ENCODE data around the gene IRF3.

The IRF3 gene

GRCh38 chr19:49615861-49616260 lies 49.8 kb downstream of the IRF3 start:
- no peaks in the 10 kb centered on the region for H3K9me3 ChIP-seq (ENCODE audit: control insufficient read depth, insufficient read depth, low read length)
- H3K4me1 ChIP-seq (ENCODE audit: control insufficient read depth, insufficient read depth, low read length): no peaks in the 10 kb centered on the region
- no peak overlapping the region for H3K9ac ChIP-seq (ENCODE audit: low read depth, low read length)
- H3K36me3 ChIP-seq (ENCODE audit: control insufficient read depth, insufficient read depth, low read length): peaks cover 38% of the 10 kb centered on the region
- no peaks in the 10 kb centered on the region for H3K27me3 ChIP-seq (ENCODE audit: control insufficient read depth, insufficient read depth, low read length)
- H3K4me3 ChIP-seq (ENCODE audit: low read depth, low read length): no peak overlapping the region

GRCh38 chr19:49614096-49614833 lies 51.4 kb downstream of the IRF3 start:
- Histone ChIP-seq H3K27me3 (ENCODE audit: control insufficient read depth, insufficient read depth, low read length) (no peaks in the 10 kb centered on the region), H3K9ac (ENCODE audit: low read depth, low read length) (no peak overlapping the region), H3K36me3 (ENCODE audit: control insufficient read depth, insufficient read depth, low read length) (peaks cover 40% of the 10 kb centered on the region), H3K4me1 (ENCODE audit: control insufficient read depth, insufficient read depth, low read length) (no peaks in the 10 kb centered on the region), H3K9me3 (ENCODE audit: control insufficient read depth, insufficient read depth, low read length) (no peaks in the 10 kb centered on the region), H3K4me3 (ENCODE audit: low read depth, low read length) (no peak overlapping the region)

GRCh38 chr19:49613374-49613773 lies 52.3 kb downstream of the IRF3 start:
- no peaks in the 10 kb centered on the region for H3K4me1 ChIP-seq (ENCODE audit: control insufficient read depth, insufficient read depth, low read length)
- H3K27me3 ChIP-seq (ENCODE audit: control insufficient read depth, insufficient read depth, low read length): no peaks in the 10 kb centered on the region
- no peak overlapping the region for H3K4me3 ChIP-seq (ENCODE audit: low read depth, low read length)
- no peaks in the 10 kb centered on the region for H3K9me3 ChIP-seq (ENCODE audit: control insufficient read depth, insufficient read depth, low read length)
- H3K9ac ChIP-seq (ENCODE audit: low read depth, low read length): no peak overlapping the region
- peaks cover 44% of the 10 kb centered on the region for H3K36me3 ChIP-seq (ENCODE audit: control insufficient read depth, insufficient read depth, low read length)
